ENCODE measurements around the gene CDC23. TPM values are rescaled to one million over a fixed set of nuclear protein-coding genes. Genes with fewer than 3 reads are reported as not detected.

The CDC23 gene
- total RNA-seq, 1 donor from 2014 or later = 26.8 TPM

DNA sequence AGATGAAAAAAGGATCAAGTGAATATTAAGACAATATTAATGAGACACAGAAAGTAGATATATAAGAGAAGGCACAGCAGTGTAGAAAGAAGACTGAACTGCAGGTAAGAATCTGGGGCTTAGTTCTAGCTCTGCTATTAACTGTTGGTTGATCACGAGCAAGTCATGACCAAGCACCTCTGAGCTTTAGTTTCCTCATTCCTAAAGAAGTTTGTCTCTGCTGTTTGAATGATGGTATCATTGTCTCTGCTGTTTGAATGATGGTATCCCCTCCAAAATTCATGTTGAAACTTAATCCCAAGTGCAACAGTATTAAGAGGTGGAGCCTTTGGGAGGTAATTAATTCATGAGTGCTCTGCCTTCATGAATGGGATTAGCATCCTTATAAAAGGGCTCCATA lies 71.4 kb downstream of the CDC23 start:
- no peak for DNase-seq (ENCODE audit: low spot score)

DNA sequence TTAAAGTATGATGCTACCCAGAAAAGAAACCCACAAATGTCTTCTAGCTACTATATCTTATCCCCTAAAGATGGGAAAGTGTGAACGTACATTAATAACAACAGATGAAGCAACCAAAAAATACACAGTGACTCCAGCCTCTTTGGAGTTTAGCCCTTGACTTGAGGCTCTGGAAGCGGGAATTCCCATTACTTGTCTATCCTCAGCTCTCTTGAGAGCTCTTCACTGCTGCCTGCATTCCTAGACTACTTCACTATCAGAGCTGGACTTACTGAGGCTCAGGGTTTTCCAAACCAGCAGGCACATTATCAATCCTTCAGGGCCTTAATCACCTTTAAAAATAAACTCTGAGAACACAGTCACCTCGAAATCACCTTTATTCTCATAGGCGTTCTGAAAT lies 72.9 kb downstream of the CDC23 start:
- no peak for DNase-seq (ENCODE audit: low spot score)

DNA sequence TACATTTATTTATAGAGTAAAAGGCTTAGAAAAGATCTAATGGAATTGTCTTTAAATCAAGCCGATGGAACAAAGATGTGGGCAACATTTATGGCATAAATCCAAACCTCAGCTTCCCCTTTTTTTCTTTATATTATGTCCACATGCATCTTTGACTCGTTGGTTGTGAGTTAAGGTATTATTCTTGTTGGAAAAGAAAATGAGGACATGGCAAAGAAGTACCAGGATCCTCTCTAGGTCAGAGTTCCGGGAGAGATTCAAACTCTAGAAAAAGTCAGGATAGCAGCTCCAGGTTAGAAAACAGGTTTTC lies 73.4 kb downstream of the CDC23 start:
- DNase-seq (ENCODE audit: low spot score) = no peak

DNA sequence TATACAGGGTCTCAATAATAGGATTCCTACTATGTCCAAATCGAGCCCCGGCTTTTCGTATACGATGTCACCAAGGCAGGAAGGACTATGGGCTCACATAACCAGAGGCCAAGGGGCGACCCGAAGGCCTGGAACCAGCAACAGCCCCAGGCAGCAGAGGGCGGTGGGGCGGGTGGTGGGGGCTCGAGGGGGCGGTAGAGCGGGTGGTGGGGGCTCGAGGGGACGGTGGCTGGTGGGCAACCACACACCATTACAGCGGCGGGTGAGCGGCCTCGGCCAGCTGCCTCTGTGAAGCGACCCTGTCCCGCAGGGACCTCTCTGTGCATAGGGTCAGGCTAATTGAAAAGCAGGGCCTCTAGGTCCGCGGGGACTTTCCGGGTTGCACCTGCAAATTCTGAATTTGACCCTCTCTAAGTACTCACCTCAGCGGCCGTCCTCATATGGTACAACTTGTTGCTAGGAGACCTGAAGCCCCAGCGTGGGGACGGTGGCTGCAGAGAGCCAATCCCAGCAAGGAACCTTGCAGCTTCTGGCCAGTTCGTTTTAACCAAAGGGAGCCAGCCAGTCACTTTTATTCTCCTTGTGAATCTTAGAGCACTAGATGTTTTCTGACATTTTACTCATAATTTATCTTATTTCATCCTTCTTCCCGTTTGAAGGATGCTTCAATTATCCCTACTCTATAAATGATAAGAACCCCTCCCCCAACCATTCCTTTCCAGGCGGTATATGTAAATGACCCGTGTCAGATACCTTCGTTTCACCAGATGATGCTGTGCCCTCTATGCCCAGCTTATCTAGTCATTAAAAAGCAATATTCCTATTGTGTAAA lies 74.0 kb downstream of the CDC23 start, which contains the start of gene NME5:
Gene NME5, minus strand, starts transcription at position 480 of the 832 bp plus-strand sequence. CDS start 648 bp downstream, outside the sequence.
- peak; percentile 74 for DNase-seq (ENCODE audit: low spot score)

Other genes starting within 250 kb of the CDC23 start
- 76.5 TPM for gene FAM13B, start 180.2 kb downstream of the CDC23 start, total RNA-seq
- not detected for gene WNT8A, start 129.3 kb downstream of the CDC23 start, total RNA-seq
- gene NME5, start 73.9 kb downstream of the CDC23 start, total RNA-seq = 11.1 TPM
- 54.6 TPM for gene BRD8, start 34.7 kb downstream of the CDC23 start, total RNA-seq
- gene KIF20A, start 34.2 kb downstream of the CDC23 start, total RNA-seq = 0.83 TPM
- gene GFRA3, start 61.3 kb upstream of the CDC23 start, total RNA-seq = 0.60 TPM
- not detected for gene CDC25C, start 118.5 kb upstream of the CDC23 start, total RNA-seq
- 15.6 TPM for gene FAM53C, start 124.9 kb upstream of the CDC23 start, total RNA-seq
- gene KDM3B, start 139.4 kb upstream of the CDC23 start, total RNA-seq = 79.8 TPM
- gene REEP2, start 225.7 kb upstream of the CDC23 start, total RNA-seq = 7.0 TPM

All from ureter (tissue), 1 donor.